K562 (cell line): ENCODE data around the gene IFNB1.

Experiments used
- E2F3 ChIP-seq: fragments of 250-450 bp; sonication (Bioruptor Pico); IDR thresholded peaks from 2 replicates; pipeline ENCODE4 v1.4.0; 2020; ENCODE audit warnings: mild to moderate bottlenecking
- FOSL1 ChIP-seq: fragments of 200-800 bp; sonication (Bioruptor generic); conservative IDR thresholded peaks from 2 replicates; pipeline ENCODE4 v1.6.1; 2016; ENCODE audit warnings: missing genetic modification characterization, missing compliant biosample characterization
- HDAC2 ChIP-seq: fragments of 450-650 bp; IDR thresholded peaks from 2 replicates; pipeline ENCODE4 v1.6.1; 2016; ENCODE audit warnings: mild to moderate bottlenecking
- MAFK ChIP-seq: IDR thresholded peaks from 2 replicates; pipeline ENCODE4 v1.6.1; 2011; ENCODE audit warnings: low read length, improper control_type of control experiment
- STAT5A ChIP-seq: IDR thresholded peaks from 2 replicates; pipeline ENCODE4 v1.6.1; 2012; ENCODE audit warnings: low read length, inconsistent platforms, borderline replicate concordance
- TEAD1 ChIP-seq, 2 experiments: fragments of 450-650 bp in 1 of 2; sonication (generic) in 1 of 2; formaldehyde crosslinking; IDR thresholded peaks; 2 replicates each; pipeline versions ENCODE4 v1.4.0 to v1.8.0; 2020 to 2022; ENCODE audit warnings: mild to moderate bottlenecking in 2 of 2, missing genetic modification reagents in 1 of 2
- ZBTB17 ChIP-seq: fragments of 450-650 bp; formaldehyde crosslinking; IDR thresholded peaks from 2 replicates; pipeline ENCODE4 v1.4.0; 2020; ENCODE audit warnings: mild to moderate bottlenecking
- ZNF695 ChIP-seq: fragments of 450-650 bp; formaldehyde crosslinking; IDR thresholded peaks from 2 replicates; pipeline ENCODE4 v1.4.0; 2020; ENCODE audit warnings: mild to moderate bottlenecking, moderate library complexity
- TF ChIP-seq, protein P1 (sequence below): fragments of 450-650 bp; IDR thresholded peaks from 2 replicates; pipeline ENCODE4 v1.6.1; 2016; ENCODE audit warnings: antibody characterized with exemption
- TF ChIP-seq, protein P2 (sequence below), 2 experiments: fragments of 450-650 bp; formaldehyde crosslinking in 1 of 2; IDR thresholded peaks; 2 replicates each; pipeline versions ENCODE4 v1.4.0 to v1.6.1; 2014 to 2020; ENCODE audit warnings: mild to moderate bottlenecking in 2 of 2, borderline replicate concordance in 1 of 2, low read depth in 1 of 2
- TF ChIP-seq, protein P3 (sequence below): sonication (generic); formaldehyde crosslinking; IDR thresholded peaks from 2 replicates; pipeline ENCODE4 v1.8.0; 2023; ENCODE audit warnings: missing genetic modification reagents, mild to moderate bottlenecking, borderline replicate concordance

DNA sequence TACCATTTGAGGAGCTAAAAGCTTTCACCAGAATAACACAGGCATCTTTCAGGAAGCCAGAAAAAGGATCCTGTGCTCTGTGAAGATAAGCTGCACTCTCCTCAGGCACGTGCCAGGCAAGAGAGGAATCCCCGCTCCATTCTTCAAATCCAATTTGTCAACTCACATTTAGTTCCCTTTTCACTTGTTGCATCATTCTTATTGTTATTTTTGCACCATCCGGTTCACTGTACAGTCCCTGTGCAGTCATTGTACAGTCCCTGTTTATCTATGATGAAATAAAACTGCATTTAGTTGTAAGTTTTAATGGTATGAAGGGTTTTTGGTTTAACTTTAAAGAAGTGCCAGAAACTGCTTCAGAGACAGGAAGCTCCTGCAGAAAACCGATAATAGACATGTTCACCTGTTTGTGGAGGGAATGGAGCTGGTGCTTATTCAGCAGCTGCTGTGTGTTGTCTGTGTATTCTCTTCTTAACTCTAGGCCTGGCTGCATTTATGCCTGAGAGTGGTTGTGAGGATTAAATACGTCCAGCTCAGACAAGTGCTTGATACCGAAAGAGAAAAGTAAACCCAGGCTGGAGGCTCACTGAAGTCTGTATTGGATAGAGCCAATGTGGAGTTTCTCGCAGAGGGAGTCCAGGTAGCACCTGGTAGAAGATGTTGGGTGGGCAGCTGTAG lies 41.5 kb upstream of the IFNB1 start:
- TF ChIP-seq, protein P1, sequence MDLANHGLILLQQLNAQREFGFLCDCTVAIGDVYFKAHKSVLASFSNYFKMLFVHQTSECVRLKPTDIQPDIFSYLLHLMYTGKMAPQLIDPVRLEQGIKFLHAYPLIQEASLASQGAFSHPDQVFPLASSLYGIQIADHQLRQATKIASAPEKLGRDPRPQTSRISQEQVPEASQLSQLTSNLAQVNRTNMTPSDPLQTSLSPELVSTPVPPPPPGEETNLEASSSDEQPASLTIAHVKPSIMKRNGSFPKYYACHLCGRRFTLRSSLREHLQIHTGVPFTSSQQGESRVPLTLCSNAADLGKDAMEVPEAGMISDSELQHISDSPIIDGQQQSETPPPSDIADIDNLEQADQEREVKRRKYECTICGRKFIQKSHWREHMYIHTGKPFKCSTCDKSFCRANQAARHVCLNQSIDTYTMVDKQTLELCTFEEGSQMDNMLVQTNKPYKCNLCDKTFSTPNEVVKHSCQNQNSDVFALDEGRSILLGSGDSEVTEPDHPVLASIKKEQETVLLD, result no peak
- no peak for TF ChIP-seq TEAD1 (CRISPR knock-in tag; IDR thresholded peaks at IDR 0.05)
- no peak for TF ChIP-seq FOSL1 (tag)
- TF ChIP-seq, protein P2, sequence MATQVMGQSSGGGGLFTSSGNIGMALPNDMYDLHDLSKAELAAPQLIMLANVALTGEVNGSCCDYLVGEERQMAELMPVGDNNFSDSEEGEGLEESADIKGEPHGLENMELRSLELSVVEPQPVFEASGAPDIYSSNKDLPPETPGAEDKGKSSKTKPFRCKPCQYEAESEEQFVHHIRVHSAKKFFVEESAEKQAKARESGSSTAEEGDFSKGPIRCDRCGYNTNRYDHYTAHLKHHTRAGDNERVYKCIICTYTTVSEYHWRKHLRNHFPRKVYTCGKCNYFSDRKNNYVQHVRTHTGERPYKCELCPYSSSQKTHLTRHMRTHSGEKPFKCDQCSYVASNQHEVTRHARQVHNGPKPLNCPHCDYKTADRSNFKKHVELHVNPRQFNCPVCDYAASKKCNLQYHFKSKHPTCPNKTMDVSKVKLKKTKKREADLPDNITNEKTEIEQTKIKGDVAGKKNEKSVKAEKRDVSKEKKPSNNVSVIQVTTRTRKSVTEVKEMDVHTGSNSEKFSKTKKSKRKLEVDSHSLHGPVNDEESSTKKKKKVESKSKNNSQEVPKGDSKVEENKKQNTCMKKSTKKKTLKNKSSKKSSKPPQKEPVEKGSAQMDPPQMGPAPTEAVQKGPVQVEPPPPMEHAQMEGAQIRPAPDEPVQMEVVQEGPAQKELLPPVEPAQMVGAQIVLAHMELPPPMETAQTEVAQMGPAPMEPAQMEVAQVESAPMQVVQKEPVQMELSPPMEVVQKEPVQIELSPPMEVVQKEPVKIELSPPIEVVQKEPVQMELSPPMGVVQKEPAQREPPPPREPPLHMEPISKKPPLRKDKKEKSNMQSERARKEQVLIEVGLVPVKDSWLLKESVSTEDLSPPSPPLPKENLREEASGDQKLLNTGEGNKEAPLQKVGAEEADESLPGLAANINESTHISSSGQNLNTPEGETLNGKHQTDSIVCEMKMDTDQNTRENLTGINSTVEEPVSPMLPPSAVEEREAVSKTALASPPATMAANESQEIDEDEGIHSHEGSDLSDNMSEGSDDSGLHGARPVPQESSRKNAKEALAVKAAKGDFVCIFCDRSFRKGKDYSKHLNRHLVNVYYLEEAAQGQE (IDR thresholded peaks at IDR 0.05; ENCODE audit: borderline replicate concordance), result no peak
- TF ChIP-seq, protein P2 (CRISPR knock-in tag; IDR thresholded peaks at IDR 0.05; ENCODE audit: low read depth), result no peak
- no peak for TF ChIP-seq STAT5A
- no peak for TF ChIP-seq MAFK
- TF ChIP-seq ZBTB17 (CRISPR knock-in tag), result no peak
- no peak for TF ChIP-seq ZNF695
- TF ChIP-seq, protein P3, sequence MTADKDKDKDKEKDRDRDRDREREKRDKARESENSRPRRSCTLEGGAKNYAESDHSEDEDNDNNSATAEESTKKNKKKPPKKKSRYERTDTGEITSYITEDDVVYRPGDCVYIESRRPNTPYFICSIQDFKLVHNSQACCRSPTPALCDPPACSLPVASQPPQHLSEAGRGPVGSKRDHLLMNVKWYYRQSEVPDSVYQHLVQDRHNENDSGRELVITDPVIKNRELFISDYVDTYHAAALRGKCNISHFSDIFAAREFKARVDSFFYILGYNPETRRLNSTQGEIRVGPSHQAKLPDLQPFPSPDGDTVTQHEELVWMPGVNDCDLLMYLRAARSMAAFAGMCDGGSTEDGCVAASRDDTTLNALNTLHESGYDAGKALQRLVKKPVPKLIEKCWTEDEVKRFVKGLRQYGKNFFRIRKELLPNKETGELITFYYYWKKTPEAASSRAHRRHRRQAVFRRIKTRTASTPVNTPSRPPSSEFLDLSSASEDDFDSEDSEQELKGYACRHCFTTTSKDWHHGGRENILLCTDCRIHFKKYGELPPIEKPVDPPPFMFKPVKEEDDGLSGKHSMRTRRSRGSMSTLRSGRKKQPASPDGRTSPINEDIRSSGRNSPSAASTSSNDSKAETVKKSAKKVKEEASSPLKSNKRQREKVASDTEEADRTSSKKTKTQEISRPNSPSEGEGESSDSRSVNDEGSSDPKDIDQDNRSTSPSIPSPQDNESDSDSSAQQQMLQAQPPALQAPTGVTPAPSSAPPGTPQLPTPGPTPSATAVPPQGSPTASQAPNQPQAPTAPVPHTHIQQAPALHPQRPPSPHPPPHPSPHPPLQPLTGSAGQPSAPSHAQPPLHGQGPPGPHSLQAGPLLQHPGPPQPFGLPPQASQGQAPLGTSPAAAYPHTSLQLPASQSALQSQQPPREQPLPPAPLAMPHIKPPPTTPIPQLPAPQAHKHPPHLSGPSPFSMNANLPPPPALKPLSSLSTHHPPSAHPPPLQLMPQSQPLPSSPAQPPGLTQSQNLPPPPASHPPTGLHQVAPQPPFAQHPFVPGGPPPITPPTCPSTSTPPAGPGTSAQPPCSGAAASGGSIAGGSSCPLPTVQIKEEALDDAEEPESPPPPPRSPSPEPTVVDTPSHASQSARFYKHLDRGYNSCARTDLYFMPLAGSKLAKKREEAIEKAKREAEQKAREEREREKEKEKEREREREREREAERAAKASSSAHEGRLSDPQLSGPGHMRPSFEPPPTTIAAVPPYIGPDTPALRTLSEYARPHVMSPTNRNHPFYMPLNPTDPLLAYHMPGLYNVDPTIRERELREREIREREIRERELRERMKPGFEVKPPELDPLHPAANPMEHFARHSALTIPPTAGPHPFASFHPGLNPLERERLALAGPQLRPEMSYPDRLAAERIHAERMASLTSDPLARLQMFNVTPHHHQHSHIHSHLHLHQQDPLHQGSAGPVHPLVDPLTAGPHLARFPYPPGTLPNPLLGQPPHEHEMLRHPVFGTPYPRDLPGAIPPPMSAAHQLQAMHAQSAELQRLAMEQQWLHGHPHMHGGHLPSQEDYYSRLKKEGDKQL, result no peak
- TF ChIP-seq E2F3 (CRISPR knock-in tag), result no peak
- TF ChIP-seq HDAC2, result no peak
